ENCODE results near the gene ITGAE.

DNA sequence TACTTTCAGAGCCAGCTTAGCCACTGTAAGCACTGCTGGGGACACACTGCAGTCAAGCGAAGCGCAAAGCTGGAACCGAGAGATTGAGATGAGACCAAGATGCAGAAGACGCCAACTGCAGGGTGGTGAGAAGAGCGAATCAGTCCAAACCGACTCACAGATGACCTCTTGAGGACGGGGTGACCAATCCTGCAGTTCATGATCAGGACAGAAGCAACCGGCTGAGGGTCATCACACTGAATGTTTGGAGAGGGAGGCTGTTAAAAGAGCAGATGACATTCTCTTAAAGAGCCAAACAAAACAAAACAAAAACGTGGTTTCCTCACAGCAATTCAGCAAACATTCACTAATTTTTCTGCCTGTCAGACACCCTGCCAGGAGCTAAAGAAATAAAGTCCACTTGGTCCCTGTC, 68.8 kb downstream of the ITGAE start:
- TF ChIP-seq POLR2AphosphoS5 (IDR thresholded peaks at IDR 0.05) (no peak), POLR2A (IDR thresholded peaks at IDR 0.05; ENCODE audit: low read depth) (no peak)

Measured in esophagus muscularis mucosa (tissue), 2 donors.